HG03439 (cell line): ENCODE measurements around the gene ATG14.
"Not testable (repeated sequence)": the region's sequence is repeated elsewhere in the genome, so short reads cannot be mapped to it uniquely, and the experiment has no call there.

Source experiments
- ATAC-seq: cut with Tn5 transposase; IDR thresholded peaks from one replicate; pipeline ENCODE4 v1.9.1; 2021; ENCODE audit warnings: mild to moderate bottlenecking, moderate library complexity; ENCODE audit not compliant: unreplicated experiment

Gene ATG14, protein sequence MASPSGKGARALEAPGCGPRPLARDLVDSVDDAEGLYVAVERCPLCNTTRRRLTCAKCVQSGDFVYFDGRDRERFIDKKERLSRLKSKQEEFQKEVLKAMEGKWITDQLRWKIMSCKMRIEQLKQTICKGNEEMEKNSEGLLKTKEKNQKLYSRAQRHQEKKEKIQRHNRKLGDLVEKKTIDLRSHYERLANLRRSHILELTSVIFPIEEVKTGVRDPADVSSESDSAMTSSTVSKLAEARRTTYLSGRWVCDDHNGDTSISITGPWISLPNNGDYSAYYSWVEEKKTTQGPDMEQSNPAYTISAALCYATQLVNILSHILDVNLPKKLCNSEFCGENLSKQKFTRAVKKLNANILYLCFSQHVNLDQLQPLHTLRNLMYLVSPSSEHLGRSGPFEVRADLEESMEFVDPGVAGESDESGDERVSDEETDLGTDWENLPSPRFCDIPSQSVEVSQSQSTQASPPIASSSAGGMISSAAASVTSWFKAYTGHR

GRCh38 chr14:55411426-55412389 is at the start of gene ATG14:
Gene ATG14, minus strand, starts transcription at chr14:55411830. Its CDS starts 8 bp downstream, at chr14:55411822.
- ATAC-seq = peak; percentile 93

- ATAC-seq = peak; percentile 85
Observed at GRCh38 chr14:55458800-55459515, 47.3 kb upstream of the ATG14 start.

- ATAC-seq = no peak
Observed at GRCh38 chr14:55457496-55457895, 45.9 kb upstream of the ATG14 start.

GRCh38 chr14:55456411-55456810 is 44.8 kb upstream of the ATG14 start:
- ATAC-seq = not testable (repeated sequence)

- ATAC-seq = no peak
Observed at GRCh38 chr14:55454264-55455002, 42.8 kb upstream of the ATG14 start.

DNA sequence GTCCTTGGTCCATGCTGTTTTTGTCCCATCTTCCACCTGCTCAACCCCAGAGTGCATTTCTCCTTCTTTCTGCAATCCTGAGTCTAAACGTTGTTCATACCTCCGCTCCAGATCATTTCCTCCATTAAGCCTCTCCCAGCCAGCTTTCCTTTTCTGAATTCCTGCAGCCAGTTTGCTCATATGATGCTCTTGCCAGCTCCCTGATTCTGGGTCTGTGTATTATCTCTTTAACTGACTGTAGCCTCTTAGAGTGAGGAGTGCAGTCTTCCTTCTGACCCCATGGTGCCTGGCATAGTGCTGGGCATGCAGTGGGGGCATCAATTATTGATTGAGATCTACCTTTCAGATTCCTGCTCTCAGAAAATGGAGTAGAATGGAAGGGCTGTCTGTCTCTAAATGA is 40.3 kb upstream of the ATG14 start:
- ATAC-seq = no peak

DNA sequence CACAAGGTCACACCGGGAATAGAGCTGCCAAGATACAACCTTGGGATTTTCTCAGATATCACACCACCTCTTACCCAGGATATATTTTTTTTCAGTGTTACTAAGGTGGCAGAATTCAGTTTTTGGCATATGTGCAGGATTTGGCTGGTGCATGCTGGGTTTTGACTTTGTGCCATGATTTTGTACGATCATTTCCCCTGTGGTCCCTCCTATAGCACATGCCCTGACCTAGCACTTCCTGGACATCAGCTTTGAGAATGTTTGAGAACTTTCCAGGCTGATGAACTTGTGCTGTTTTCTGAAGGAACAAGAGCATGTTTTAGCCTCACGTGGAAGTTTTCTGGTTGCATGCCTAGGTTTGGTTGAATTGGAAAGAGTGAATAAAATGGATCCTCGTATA is 39.8 kb upstream of the ATG14 start:
- no peak for ATAC-seq

- ATAC-seq = no peak
Observed at GRCh38 chr14:55450987-55451386, 39.4 kb upstream of the ATG14 start.

GRCh38 chr14:55450539-55450938 is 38.9 kb upstream of the ATG14 start:
- ATAC-seq = no peak

DNA sequence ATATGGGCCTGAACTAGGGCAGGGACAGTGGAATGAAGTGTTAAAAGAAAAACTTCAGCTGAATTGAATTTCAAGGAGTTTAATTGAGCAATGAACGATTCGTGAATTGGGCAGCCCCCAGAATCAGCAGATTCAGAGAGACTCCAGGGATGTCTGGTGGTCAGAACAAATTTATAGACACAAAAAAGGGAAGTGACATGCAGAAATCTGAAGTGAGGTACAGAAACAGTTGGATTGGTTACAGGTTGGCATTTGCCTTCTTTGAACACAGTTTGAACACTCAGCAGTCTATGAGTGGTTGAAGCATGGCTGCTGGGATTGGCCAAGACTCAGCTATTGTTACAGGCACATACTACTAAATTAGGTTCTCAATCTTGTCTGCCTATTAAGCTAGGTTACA is 38.5 kb upstream of the ATG14 start:
- ATAC-seq = no peak

DNA sequence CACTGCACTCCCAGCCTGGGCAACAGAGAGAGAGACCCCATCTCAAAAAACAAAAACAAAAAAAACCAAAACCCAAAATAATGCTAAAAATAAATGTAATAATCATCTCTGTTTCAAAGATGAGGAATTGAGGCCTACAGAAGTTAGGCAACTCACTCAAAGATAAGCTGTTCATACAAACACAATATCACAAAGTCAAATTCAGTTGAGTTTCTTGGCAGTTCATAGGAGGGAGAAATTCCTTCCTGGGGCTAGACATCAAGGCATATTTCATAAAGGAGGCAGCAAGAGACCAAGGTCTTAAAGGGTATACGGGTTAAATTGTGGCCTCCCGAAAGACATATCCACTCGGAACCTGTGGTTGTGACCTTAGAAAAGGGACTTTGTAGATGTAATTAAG is 37.5 kb upstream of the ATG14 start:
- ATAC-seq = no peak

DNA sequence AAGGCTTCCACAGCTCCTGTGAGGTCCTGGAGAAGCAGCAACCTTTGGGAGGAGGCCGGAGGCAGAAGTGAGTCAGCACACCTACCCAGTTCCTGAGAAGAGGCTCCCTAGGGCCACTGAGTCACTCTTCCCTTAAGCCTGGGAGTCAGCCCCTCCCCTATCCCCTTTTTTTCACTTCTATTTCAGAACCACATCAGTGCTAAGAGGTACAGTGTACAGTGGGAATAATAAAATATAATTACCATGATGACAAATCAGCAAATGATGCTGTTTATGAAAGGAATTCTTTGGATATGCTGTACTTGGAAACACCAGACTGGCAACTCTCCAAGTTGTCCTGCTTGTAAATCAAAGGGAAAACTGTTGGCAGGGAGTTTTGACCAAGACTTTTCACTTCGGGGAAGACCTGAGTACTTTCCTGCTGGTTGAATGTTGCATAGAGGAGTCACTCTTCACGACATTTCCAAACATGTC is 36.5 kb upstream of the ATG14 start:
- no peak for ATAC-seq

- no peak for ATAC-seq
Observed at GRCh38 chr14:55446833-55447232, 35.2 kb upstream of the ATG14 start.

DNA sequence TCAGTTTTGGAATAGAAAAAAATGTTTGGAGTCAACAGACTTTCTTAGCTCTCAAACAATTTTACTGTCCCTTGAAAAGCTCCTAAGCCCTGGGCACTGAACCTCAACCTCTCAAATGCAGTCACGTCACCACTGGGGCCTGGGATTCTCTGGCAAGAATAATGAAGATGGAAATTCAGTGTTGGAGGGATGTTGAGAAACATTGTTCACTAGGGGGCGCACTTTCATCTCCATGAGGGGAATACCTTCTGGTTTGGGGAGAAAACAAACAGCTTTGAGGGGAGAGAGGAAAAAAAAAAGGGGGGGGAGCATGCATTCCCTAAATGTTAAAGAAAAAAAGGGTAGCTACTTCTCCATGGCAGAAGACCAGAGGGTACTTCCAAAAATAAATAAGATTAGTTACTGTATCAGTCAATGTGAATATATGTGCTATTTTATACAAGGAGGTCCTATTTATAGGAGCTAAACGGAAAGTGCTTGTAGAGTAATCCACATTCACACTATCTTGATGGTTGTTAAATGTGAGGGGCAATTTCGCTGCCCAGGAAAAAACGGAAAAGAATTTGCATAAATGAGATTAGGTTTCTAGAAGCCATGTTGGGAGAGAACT is 34.6 kb upstream of the ATG14 start:
- ATAC-seq = no peak

GRCh38 chr14:55441286-55441685 is 29.7 kb upstream of the ATG14 start:
- ATAC-seq = no peak

DNA sequence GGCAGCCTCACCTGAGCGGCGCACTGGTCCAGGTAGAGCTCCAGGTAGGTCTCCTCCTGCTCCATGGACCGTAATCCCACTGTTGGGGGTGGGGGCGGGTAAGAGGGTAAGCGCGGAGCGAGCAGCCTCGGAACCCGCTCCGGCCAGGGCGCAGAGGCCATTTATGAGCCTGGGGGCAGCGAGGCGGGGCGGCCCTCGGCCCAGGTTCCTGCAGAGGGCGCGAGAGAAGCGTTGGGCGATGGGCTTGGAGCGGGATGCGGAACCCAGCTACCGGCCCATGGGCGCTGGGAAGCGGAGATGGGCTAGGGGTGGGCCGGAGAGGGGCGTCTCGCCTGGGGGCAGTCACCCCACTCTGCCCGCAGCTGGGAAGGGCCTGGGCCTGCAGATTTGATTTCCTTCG is 28.8 kb upstream of the ATG14 start, which contains the start of gene TBPL2:
TSS of gene TBPL2 (minus strand) at position 232 of the 400 bp plus-strand sequence. CDS start at position 65, 167 bp downstream.
- no peak for ATAC-seq

DNA sequence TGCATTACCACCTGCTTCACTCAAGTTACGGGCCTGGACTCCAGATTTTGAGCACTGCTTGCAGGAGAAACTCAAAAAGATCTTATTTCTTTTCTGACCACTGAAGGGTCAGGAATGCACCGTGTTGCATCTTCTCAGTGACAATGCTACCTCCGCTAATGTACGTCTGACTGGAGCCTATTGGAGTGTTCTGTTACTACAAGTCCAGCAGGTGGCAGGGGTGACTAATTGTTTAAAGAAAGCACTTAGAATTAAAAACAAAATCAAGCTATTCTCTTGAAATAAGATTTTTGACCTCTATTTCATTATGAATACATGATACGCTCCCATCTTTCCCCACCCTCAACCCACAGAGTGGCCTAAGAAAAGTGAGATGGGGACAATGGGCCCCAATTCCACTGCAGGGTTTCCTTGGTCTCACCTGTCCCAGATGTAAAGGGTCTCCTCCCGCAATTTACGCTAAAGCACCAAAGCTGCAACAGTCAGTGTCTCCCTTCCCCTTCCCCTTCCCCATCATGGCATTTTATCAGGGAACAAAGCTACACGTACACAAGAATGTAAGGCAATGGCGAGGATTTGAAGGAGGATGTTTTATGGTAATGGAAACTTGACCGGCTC is 26.5 kb upstream of the ATG14 start:
- no peak for ATAC-seq

DNA sequence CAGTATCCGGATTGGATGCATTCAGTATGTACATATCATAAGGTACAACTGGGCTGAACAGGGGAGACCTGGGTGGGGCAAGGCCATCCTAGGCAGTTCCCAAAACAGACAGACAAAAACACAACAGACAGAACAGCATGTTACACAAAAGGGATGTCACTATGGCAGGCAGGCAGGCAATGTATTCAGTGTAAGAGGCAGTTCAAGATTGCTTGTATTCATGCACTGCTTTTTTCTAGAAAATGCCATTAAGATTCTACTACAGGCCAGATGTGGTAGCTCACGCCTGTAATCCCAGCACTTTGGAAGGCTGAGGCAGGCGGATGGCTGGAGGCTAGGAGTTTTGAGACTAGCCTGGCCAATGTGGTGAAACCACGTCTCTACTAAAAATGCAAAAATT is 25.3 kb upstream of the ATG14 start:
- no peak for ATAC-seq

DNA sequence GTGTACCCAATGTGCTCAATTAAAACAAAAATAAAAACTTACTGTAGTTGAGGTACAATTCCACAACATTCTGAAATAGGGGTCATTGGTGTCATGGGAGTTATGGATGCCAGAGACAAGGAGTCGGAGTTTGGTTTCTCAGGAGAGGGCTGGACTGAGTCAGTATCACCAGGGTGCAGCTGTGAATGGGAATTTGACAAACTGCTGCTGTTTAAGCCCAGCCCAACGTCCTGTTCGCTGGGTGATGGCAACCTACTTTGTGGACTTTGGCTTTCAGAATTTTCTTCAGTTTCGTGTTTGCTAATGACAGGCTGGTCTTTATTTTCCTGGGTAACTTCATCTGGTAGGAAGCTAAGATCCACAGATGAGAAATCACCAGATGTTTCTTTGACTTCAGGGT is 24.9 kb upstream of the ATG14 start:
- no peak for ATAC-seq
